WERI-Rb-1 (cell line): ENCODE data around the gene IMPA2.
A peak's percentile ranks its signal among the peaks of the same experiment; 100 is the strongest.
"Not testable (repeated sequence)": the region's sequence is repeated elsewhere in the genome, so short reads cannot be mapped to it uniquely, and the experiment has no call there.

Experiments
- DNase-seq: peaks from one replicate; pipeline ENCODE4 v3.0.0-alpha.2; 2020
- H3K27ac ChIP-seq: fragments of 250-450 bp; sonication (Bioruptor Pico); 2 replicates; pipeline ENCODE4 v1.5.1; 2020; ENCODE audit warnings: mild to moderate bottlenecking, moderate library complexity
- H3K27me3 ChIP-seq: fragments of 250-450 bp; sonication (Bioruptor Pico); 2 replicates; pipeline ENCODE4 v1.5.1; 2021; ENCODE audit warnings: mild to moderate bottlenecking, low read depth, moderate library complexity; ENCODE audit not compliant: insufficient read depth, severe bottlenecking
- H3K36me3 ChIP-seq: fragments of 250-450 bp; sonication (Bioruptor Pico); 2 replicates; pipeline ENCODE4 v1.5.1; 2020; ENCODE audit warnings: mild to moderate bottlenecking, moderate library complexity
- H3K4me3 ChIP-seq: 2 replicates; pipeline ENCODE4 v1.5.1; 2011; ENCODE audit warnings: low read depth, mild to moderate bottlenecking, control low read depth, low read length
- H3K9me3 ChIP-seq: fragments of 250-450 bp; sonication (Bioruptor Pico); 2 replicates; pipeline ENCODE4 v1.5.1; 2021; ENCODE audit warnings: mild to moderate bottlenecking, moderate library complexity; ENCODE audit not compliant: severe bottlenecking
- TF ChIP-seq, protein P1 (sequence below): IDR thresholded peaks from 2 replicates; pipeline ENCODE4 v1.5.1; 2011; ENCODE audit warnings: low read depth, mild to moderate bottlenecking, control low read depth, inconsistent platforms, low read length

The IMPA2 gene

DNA sequence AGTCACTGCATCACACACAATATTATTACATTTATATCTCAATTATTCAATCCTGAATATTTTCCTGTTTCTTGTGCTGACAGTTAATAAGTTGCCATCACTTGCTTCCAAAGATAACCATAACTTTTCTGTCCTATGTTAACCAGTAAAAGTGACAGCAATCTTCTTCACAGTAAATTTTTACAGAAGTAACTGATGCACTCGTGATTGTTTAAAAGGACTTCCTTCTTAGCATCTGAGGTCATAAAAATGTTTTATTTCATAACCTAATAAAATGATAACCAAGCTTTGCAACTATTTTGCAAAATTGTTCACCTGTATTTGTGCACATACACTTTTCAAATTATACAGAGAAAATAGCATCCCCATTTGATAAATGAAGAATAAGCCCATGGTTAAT lies 91.7 kb downstream of the IMPA2 start:
- Histone ChIP-seq H3K27me3 (no peaks in the 10 kb centered on the region), H3K9me3 (no peaks in the 10 kb centered on the region), H3K36me3 (no peaks in the 10 kb centered on the region), H3K4me3 (no peak overlapping the region), H3K27ac (no peak overlapping the region)
- TF ChIP-seq, protein P1, sequence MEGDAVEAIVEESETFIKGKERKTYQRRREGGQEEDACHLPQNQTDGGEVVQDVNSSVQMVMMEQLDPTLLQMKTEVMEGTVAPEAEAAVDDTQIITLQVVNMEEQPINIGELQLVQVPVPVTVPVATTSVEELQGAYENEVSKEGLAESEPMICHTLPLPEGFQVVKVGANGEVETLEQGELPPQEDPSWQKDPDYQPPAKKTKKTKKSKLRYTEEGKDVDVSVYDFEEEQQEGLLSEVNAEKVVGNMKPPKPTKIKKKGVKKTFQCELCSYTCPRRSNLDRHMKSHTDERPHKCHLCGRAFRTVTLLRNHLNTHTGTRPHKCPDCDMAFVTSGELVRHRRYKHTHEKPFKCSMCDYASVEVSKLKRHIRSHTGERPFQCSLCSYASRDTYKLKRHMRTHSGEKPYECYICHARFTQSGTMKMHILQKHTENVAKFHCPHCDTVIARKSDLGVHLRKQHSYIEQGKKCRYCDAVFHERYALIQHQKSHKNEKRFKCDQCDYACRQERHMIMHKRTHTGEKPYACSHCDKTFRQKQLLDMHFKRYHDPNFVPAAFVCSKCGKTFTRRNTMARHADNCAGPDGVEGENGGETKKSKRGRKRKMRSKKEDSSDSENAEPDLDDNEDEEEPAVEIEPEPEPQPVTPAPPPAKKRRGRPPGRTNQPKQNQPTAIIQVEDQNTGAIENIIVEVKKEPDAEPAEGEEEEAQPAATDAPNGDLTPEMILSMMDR: no peak
- DNase-seq: no peak

DNA sequence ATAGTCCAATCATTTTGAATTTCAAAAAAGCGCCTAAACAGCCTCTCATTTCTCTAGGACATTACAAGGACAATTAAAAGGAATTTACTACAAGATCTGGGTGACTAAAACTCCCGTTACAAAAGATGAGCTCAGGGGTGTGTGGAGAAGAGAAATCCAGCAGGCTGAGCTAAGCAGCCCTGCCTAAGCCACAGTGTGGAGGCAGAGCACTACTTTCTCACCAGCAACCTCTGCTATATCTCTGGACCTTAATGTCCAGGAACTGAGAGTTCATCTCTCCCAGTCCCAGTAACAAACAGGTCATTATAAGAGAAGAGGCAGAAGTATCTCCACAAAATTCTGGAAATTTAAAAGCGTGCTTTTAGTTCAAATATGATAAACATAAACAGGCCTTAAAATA lies 93.4 kb downstream of the IMPA2 start:
- TF ChIP-seq, protein P1: 0 out of 2 replicates have a peak, but pooled peaks have one; percentile 7
- Histone ChIP-seq H3K27ac (no peak overlapping the region), H3K9me3 (no peaks in the 10 kb centered on the region), H3K27me3 (no peaks in the 10 kb centered on the region), H3K36me3 (no peaks in the 10 kb centered on the region), H3K4me3 (no peak overlapping the region)
- no peak for DNase-seq

DNA sequence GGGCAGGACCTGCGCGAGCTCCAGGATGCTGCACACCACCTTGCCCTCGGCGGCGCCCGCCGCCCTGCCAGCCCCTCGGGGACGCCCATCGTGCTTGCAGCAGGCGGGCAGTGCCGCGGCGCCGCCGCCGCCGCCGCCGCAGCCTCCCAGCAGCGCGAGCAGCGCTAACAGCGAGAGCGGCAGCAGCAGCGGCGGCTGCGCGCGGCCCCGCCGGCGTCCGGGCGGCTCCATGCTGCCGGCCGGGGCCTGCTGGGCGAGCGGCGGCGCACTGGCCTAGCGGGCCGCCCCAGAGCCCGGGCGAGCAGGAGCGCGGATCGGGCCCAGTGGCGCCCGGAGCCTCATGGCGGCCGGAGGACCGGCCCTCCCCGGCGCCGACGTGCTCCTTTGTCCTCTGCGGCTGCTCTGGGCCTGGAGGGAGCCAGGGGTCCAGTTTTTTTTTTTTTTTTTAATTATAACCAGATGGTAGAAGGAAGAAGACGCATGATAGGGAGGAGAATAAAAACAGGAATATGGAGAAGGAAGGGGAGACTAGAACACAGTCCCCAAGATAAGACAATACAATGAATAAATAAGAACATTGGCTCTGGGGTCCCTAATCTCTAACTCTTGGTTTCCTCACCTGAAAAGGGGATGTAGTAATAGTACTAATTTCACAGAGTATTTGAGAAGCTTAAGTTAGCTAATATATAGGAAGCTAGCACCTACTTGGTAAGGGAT lies 95.3 kb downstream of the IMPA2 start:
- TF ChIP-seq, protein P1: no peak
- H3K27me3 ChIP-seq: no peaks in the 10 kb centered on the region
- H3K36me3 ChIP-seq: no peaks in the 10 kb centered on the region
- no peak overlapping the region for H3K27ac ChIP-seq
- DNase-seq: no peak
- no peaks in the 10 kb centered on the region for H3K9me3 ChIP-seq
- H3K4me3 ChIP-seq: peak overlapping the region; percentile 26; the same call in 1 of the 2 replicates

DNA sequence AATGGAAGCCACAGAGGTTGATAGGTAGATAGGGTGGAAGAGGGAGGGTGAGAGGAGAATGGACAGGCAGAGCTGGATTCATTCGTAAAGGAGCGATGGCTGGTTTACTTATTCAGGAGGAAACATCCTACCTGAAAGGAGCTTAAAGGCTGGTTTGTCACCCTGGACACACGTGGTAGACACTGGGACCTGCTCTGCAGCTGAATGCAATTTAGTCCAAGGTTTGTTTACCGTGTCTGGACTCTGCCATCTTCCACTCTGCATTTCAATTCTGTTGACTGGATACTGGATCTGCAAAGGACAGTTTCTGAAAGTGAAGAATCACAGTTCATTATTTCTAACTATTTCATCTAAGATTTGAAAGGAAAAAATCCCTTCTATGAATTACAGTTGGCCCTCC lies 96.7 kb downstream of the IMPA2 start:
- H3K9me3 ChIP-seq, DNase-seq, H3K4me3 ChIP-seq, H3K36me3 ChIP-seq, H3K27me3 ChIP-seq, H3K27ac ChIP-seq: not testable (repeated sequence)

DNA sequence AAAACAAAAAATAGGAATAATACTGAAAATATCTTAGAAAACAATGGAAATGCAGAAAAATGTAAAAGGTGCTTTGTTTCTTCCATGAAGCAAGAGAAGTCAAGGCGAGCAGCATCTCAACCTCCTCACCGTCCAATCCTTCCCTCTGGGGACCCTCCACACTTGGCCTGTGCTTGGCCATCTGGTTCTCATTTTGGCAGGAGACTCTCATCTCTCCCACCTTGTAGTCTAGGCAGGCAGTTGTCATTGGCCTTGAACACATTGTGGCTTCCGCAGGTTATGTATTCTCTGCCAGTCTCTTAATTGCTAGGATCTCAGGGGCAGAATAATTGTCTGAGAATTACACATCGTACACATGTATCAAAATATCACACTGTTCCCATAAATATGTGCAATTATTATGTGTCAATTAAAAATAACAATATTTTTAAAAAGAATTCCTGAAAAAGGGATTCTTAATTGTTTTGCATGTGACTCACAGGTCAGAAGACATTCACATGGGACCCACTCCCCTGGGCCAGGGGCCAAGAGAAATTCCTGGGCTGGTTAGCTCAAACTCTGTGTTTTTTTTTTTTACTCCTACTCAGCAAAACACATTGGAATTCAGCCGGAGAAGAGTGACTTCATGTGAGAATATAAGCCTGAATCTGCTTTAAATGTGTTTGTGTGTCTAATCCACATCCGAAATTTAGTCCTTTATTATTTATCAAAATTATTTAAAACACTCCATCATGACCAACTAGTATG lies 98.4 kb downstream of the IMPA2 start:
- no peaks in the 10 kb centered on the region for H3K27me3 ChIP-seq
- H3K4me3 ChIP-seq: no peak overlapping the region
- no peaks in the 10 kb centered on the region for H3K9me3 ChIP-seq
- TF ChIP-seq, protein P1: no peak
- H3K36me3 ChIP-seq: no peaks in the 10 kb centered on the region
- no peak for DNase-seq
- no peak overlapping the region for H3K27ac ChIP-seq
